GM12891 (cell line): Measurements from ENCODE around the gene RGL3.
"Not testable (repeated sequence)": the region's sequence is repeated elsewhere in the genome, so short reads cannot be mapped to it uniquely, and the experiment has no call there.

ENCODE experiments used
- PAX5 ChIP-seq: IDR thresholded peaks from 2 replicates; pipeline ENCODE4 v1.6.1; 2011; ENCODE audit warnings: low read length, moderate library complexity, mild to moderate bottlenecking; ENCODE audit not compliant: insufficient read depth, severe bottlenecking
- POLR2A ChIP-seq: IDR thresholded peaks from 2 replicates; pipeline ENCODE4 v1.6.1; 2011; ENCODE audit warnings: low read depth, low read length, control low read depth
- POLR2AphosphoS5 ChIP-seq: IDR thresholded peaks from 2 replicates; pipeline ENCODE4 v1.6.1; 2011; ENCODE audit warnings: low read depth, low read length, control low read depth
- POU2F2 ChIP-seq: IDR thresholded peaks from 2 replicates; pipeline ENCODE4 v1.6.1; 2011; ENCODE audit warnings: low read depth, mild to moderate bottlenecking, control low read depth, low read length, moderate library complexity
- TAF1 ChIP-seq: IDR thresholded peaks from 2 replicates; pipeline ENCODE4 v1.6.1; 2011; ENCODE audit warnings: low read depth, low read length, control low read depth

- not testable (repeated sequence) for TF ChIP-seq POLR2A, TAF1, PAX5, POLR2AphosphoS5, POU2F2
These were observed 14.4 kb upstream of the RGL3 start for GRCh38 chr19:11433526-11433925.
